ENCODE measurements around the gene SMOC2. TPM values are rescaled to one million over a fixed set of nuclear protein-coding genes. Genes with fewer than 3 reads are reported as not detected.
"Not testable (repeated sequence)": the region's sequence is repeated elsewhere in the genome, so short reads cannot be mapped to it uniquely, and the experiment has no call there.

SMOC2 gene
- total RNA-seq, 2 donors from 2014 or later, result 25.6 to 29.6 TPM

GRCh38 chr6:168699631-168700295, 258.8 kb downstream of the SMOC2 start:
- no peaks in the 10 kb centered on the region for H3K36me3 ChIP-seq
- no peaks in the 10 kb centered on the region for H3K27me3 ChIP-seq
- H3K9me3 ChIP-seq, result no peaks in the 10 kb centered on the region
- TF ChIP-seq CTCF (IDR thresholded peaks at IDR 0.05), result no peak
- H3K9ac ChIP-seq (ENCODE audit: low read depth in 2 of 2, low read length in 2 of 2), result no peak overlapping the region
- H3K4me1 ChIP-seq, result no peaks in the 10 kb centered on the region
- intact Hi-C loops (cut with DNase I), result no loop called here
- H3K27ac ChIP-seq, result no peak overlapping the region
- no peak overlapping the region for H3K4me3 ChIP-seq
- no peak for DNase-seq

GRCh38 chr6:168700880-168701279, 259.9 kb downstream of the SMOC2 start:
- TF ChIP-seq CTCF (IDR thresholded peaks at IDR 0.05), result no peak
- no peak for DNase-seq
- Histone ChIP-seq H3K9ac (ENCODE audit: low read depth in 2 of 2, low read length in 2 of 2) (no peak overlapping the region), H3K4me3 (no peak overlapping the region), H3K36me3 (no peaks in the 10 kb centered on the region), H3K9me3 (no peaks in the 10 kb centered on the region), H3K27me3 (no peaks in the 10 kb centered on the region), H3K4me1 (no peaks in the 10 kb centered on the region), H3K27ac (no peak overlapping the region)
- intact Hi-C loops (cut with DNase I), result no loop called here

GRCh38 chr6:168703990-168704389, 263.0 kb downstream of the SMOC2 start:
- Histone ChIP-seq H3K36me3 (no peaks in the 10 kb centered on the region), H3K9ac (ENCODE audit: low read depth in 2 of 2, low read length in 2 of 2) (no peak overlapping the region), H3K27me3 (no peaks in the 10 kb centered on the region), H3K4me1 (no peaks in the 10 kb centered on the region), H3K27ac (no peak overlapping the region), H3K9me3 (no peaks in the 10 kb centered on the region), H3K4me3 (no peak overlapping the region)
- intact Hi-C loops (cut with DNase I), result no loop called here
- TF ChIP-seq CTCF (IDR thresholded peaks at IDR 0.05), result no peak
- DNase-seq, result no peak

- Histone ChIP-seq H3K36me3 (no peaks in the 10 kb centered on the region), H3K9ac (ENCODE audit: low read depth in 2 of 2, low read length in 2 of 2) (no peak overlapping the region), H3K27me3 (no peaks in the 10 kb centered on the region), H3K4me3 (no peak overlapping the region), H3K27ac (no peak overlapping the region), H3K4me1 (no peaks in the 10 kb centered on the region), H3K9me3 (no peaks in the 10 kb centered on the region)
- intact Hi-C loops (cut with DNase I), result no loop called here
- no peak for DNase-seq
- TF ChIP-seq CTCF (IDR thresholded peaks at IDR 0.05), result no peak
Measured at GRCh38 chr6:168704678-168705077, 263.7 kb downstream of the SMOC2 start.

GRCh38 chr6:168705271-168705670, 264.3 kb downstream of the SMOC2 start:
- H3K4me1 ChIP-seq; H3K4me3 ChIP-seq; H3K27ac ChIP-seq; DNase-seq; intact Hi-C loops (cut with DNase I); H3K36me3 ChIP-seq; H3K27me3 ChIP-seq; H3K9ac ChIP-seq (ENCODE audit: low read depth in 2 of 2, low read length in 2 of 2); H3K9me3 ChIP-seq: not testable (repeated sequence)

- Histone ChIP-seq H3K9ac (ENCODE audit: low read depth in 2 of 2, low read length in 2 of 2) (no peak overlapping the region), H3K36me3 (no peaks in the 10 kb centered on the region), H3K4me3 (no peak overlapping the region), H3K27me3 (no peaks in the 10 kb centered on the region), H3K9me3 (no peaks in the 10 kb centered on the region), H3K27ac (no peak overlapping the region), H3K4me1 (no peaks in the 10 kb centered on the region)
- no peak for TF ChIP-seq CTCF (IDR thresholded peaks at IDR 0.05)
- DNase-seq, result no peak
- intact Hi-C loops (cut with DNase I), result no loop called here
Measured at GRCh38 chr6:168706471-168707177, 265.6 kb downstream of the SMOC2 start.
